Measurements from ENCODE around the gene TULP1.

Gene TULP1

DNA sequence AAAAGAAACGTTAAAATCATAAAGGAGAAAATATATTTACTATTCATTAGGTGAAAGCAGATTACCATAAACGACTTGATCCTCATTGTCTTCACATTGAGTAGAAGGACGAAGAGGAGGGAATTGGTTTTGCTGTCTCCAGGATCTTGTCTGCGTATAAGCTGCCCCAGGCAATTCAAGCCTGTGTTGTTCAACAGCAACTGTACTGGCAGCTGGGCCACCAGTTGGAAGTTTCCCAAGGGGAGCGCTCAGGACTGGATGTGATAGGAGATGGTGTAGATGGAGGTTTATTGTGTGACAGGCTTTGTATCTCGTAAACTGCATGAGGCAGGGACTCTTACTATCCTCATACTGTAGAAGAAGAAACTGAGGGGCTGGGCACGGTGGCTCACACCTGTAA, 64.5 kb downstream of the TULP1 start:
- POLR2A ChIA-PET = interaction anchor here (0.7 kb wide), 1 partner anchor 87 kb away, joined by 3 read pairs; no protein-coding TSS in a partner anchor

More for the DNA sequence above, 64.5 kb downstream of the TULP1 start:
- DNase-seq = no peak
- no peak overlapping the region for H3K4me3 ChIP-seq (ENCODE audit: control insufficient read depth in 1 of 7, extremely low read depth in 1 of 7, insufficient read depth in 4 of 7, low read depth in 2 of 7, low read length in 6 of 7)
- CTCF ChIA-PET = interaction anchor here (0.9 to 10.6 kb wide), 14 partner anchors 11 to 161 kb away, joined by 3 to 92 read pairs (median 8); partner anchors contain the start of genes DEF6 and PPARD
- no peaks in the 10 kb centered on the region for H3K9me3 ChIP-seq (ENCODE audit: control extremely low read depth in 1 of 5, control insufficient read depth in 4 of 5, insufficient read depth in 2 of 5, low read depth in 1 of 5, low read length in 4 of 5)
- peaks cover 11 to 23% (median 17%) of the 10 kb centered on the region in 4 experiments for H3K4me1 ChIP-seq (ENCODE audit: control extremely low read depth in 1 of 4, control insufficient read depth in 4 of 4, insufficient read depth in 4 of 4, low read length in 3 of 4)
- no peak overlapping the region for H3K27ac ChIP-seq (ENCODE audit: insufficient read depth in 1 of 2, low read depth in 1 of 2, low read length in 2 of 2, poor library complexity in 1 of 2, severe bottlenecking in 2 of 2)
- no peaks in the 10 kb centered on the region for H3K36me3 ChIP-seq (ENCODE audit: control insufficient read depth in 4 of 4, insufficient read depth in 4 of 4, low read length in 3 of 4)
- H3K27me3 ChIP-seq (replicated peaks in 2 of 5; ENCODE audit: control insufficient read depth in 4 of 5, insufficient read depth in 5 of 5, low read length in 4 of 5) = peaks cover 0 to 4% (median 3%) of the 10 kb centered on the region in 5 experiments
- WGBS (ENCODE audit: insufficient coverage) = 100% methylated on average over 5 of the region's 7 CpGs
